ENCODE data around the gene FAHD2B. TPM values are rescaled to one million over a fixed set of nuclear protein-coding genes. Genes with fewer than 3 reads are reported as not detected.
"Not testable (repeated sequence)": the region's sequence is repeated elsewhere in the genome, so short reads cannot be mapped to it uniquely, and the experiment has no call there.

The FAHD2B gene, protein sequence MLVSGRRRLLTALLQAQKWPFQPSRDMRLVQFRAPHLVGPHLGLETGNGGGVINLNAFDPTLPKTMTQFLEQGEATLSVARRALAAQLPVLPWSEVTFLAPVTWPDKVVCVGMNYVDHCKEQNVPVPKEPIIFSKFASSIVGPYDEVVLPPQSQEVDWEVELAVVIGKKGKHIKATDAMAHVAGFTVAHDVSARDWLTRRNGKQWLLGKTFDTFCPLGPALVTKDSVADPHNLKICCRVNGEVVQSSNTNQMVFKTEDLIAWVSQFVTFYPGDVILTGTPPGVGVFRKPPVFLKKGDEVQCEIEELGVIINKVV
- 14.6 TPM for total RNA-seq (ENCODE audit: unreplicated experiment)
- long read RNA-seq, transcript FAHD2B-202 (9 exons, 1,388 nt): major isoform, 5 of 13 reads
- long read RNA-seq, partial matches to known transcripts: 2 of 13 reads
- long read RNA-seq, other reads (novel, unspliced or antisense): 6 of 13 reads

DNA sequence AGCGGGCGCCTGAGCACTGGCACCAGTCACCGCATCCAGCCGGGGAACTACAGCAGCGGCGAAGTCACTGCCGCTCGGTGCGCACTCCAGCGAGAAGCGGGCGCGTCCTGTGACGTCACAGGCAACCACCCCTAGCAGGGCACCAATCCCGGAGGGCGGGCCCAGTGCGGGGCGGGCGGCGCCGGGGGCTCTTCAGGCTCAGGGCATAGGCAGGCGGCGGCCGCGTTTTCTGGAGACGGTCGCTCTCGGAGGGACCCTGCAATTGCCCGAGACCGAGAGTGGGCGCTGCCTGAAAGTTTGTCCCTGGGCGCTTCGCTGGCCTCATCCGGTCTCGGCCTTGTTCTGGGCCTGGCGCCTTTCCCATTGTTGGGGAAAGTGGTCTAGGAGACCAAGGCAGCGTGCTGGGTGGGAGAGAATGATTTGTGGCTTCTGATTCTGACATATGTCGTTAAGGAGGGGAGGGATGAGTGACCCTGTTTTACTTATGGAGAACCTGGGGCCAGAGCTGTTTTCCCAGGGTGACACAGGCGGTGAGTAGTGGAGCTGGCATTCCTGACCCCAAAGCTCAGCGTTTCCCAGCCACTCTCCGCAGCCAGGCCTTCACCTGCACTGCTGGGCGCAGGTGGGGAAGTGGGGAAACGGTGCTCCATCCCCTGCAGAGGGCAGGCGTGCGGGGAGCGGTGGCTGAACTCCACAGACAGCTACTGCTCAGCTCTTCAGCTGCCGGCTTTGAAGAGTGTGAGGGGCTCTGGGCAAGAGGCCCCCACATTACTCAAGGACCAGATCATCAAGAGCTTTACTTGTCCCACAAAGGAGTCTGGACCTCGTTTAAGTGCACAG is at the start of gene FAHD2B:
Gene FAHD2B, minus strand, starts transcription at position 111 of the 840 bp plus-strand sequence. CDS start 3,176 bp downstream, outside the sequence.
- DNase-seq (ENCODE audit: low spot score): peak; percentile 63
- not testable (repeated sequence) for H3K27me3 Mint-ChIP-seq (ENCODE audit: unreplicated experiment); H3K4me1 Mint-ChIP-seq (ENCODE audit: unreplicated experiment); H3K9me3 Mint-ChIP-seq (ENCODE audit: unreplicated experiment); H3K36me3 Mint-ChIP-seq (ENCODE audit: low read depth, unreplicated experiment)
- Mint-ChIP-seq H3K4me3 (ENCODE audit: unreplicated experiment) (peak within 1 kb of the TSS; percentile 85), H3K27ac (ENCODE audit: unreplicated experiment) (peak within 1 kb of the TSS; percentile 24)

- H3K27ac Mint-ChIP-seq (ENCODE audit: unreplicated experiment); H3K9me3 Mint-ChIP-seq (ENCODE audit: unreplicated experiment); H3K36me3 Mint-ChIP-seq (ENCODE audit: low read depth, unreplicated experiment); DNase-seq (ENCODE audit: low spot score); H3K27me3 Mint-ChIP-seq (ENCODE audit: unreplicated experiment); H3K4me3 Mint-ChIP-seq (ENCODE audit: unreplicated experiment); H3K4me1 Mint-ChIP-seq (ENCODE audit: unreplicated experiment): not testable (repeated sequence)
Measured at GRCh38 chr2:97144016-97144415, 49.3 kb upstream of the FAHD2B start.

DNA sequence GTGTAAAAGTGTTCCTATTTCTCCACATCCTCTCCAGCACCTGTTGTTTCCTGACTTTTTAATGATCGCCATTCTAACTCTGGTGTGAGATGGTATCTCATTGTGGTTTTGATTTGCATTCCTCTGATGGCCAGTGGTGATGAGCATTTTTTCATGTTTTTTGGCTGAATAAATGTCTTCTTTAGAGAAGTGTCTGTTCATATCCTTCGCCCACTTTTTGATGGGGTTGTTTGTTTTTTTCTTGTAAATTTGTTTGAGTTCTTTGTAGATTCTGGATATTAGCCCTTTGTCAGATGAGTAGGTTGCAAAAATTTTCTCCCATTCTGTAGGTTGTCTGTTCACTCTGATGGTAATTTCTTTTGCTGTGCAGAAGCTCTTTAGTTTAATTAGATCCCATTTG is 34.4 kb upstream of the FAHD2B start:
- peaks cover 13% of the 10 kb centered on the region for H3K36me3 Mint-ChIP-seq (ENCODE audit: low read depth, unreplicated experiment)
- H3K27me3 Mint-ChIP-seq (ENCODE audit: unreplicated experiment); H3K27ac Mint-ChIP-seq (ENCODE audit: unreplicated experiment); H3K4me1 Mint-ChIP-seq (ENCODE audit: unreplicated experiment); H3K9me3 Mint-ChIP-seq (ENCODE audit: unreplicated experiment); DNase-seq (ENCODE audit: low spot score); H3K4me3 Mint-ChIP-seq (ENCODE audit: unreplicated experiment): not testable (repeated sequence)

GRCh38 chr2:97113882-97114255 is 19.2 kb upstream of the FAHD2B start:
- not testable (repeated sequence) for H3K9me3 Mint-ChIP-seq (ENCODE audit: unreplicated experiment); H3K36me3 Mint-ChIP-seq (ENCODE audit: low read depth, unreplicated experiment); H3K27ac Mint-ChIP-seq (ENCODE audit: unreplicated experiment); DNase-seq (ENCODE audit: low spot score); H3K4me1 Mint-ChIP-seq (ENCODE audit: unreplicated experiment); H3K27me3 Mint-ChIP-seq (ENCODE audit: unreplicated experiment)
- H3K4me3 Mint-ChIP-seq (ENCODE audit: unreplicated experiment): peak overlapping the region; percentile 99

- peak; percentile 78 for DNase-seq (ENCODE audit: low spot score)
- H3K27me3 Mint-ChIP-seq (ENCODE audit: unreplicated experiment); H3K4me1 Mint-ChIP-seq (ENCODE audit: unreplicated experiment); H3K9me3 Mint-ChIP-seq (ENCODE audit: unreplicated experiment); H3K36me3 Mint-ChIP-seq (ENCODE audit: low read depth, unreplicated experiment): not testable (repeated sequence)
- peak within 1 kb of the TSS; percentile 36 for H3K27ac Mint-ChIP-seq (ENCODE audit: unreplicated experiment)
- peak within 1 kb of the TSS; percentile 99 for H3K4me3 Mint-ChIP-seq (ENCODE audit: unreplicated experiment)
Measured at GRCh38 chr2:97113050-97113881, 18.6 kb upstream of the FAHD2B start, which contains the start of gene ANKRD36. ANKRD36 (plus strand) TSS chr2:97113153; CDS start chr2:97113740, 587 bp downstream.

DNA sequence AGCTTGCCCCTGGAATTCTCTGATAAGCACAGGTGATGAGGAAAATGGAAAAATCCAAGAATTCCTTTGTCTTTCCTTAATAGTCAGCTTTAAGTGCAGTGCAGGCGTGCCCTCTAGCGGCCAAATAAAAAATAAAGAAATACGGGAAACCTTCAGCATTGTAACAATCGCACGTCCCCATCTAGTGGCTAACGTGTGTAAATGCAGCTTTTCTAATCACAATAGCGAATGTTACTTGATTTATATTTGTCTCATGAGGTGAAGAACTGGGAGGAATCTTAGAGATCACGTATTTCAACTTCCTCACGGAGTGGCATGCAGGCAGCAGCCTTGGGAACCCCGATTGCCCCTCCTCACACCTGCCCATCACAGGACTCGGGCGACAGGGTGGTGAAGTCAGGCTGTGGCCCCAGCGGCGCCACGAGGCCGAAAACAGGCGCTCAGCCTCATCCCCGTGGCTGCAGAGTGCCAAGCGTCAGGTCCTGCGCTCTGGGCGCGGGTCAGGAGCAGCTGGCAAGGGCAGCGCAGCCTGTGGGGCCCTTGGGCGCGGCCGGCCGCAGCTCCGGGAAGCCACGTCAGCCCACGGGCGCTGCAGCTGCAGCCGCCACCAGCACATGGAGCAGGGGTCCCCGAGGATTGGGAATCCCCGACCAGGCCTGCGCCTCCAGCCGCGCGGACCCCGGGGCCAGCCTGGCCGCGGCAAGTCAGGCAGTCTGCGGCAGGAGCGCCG is 17.8 kb upstream of the FAHD2B start:
- H3K27me3 Mint-ChIP-seq (ENCODE audit: unreplicated experiment); H3K9me3 Mint-ChIP-seq (ENCODE audit: unreplicated experiment); H3K36me3 Mint-ChIP-seq (ENCODE audit: low read depth, unreplicated experiment); H3K4me1 Mint-ChIP-seq (ENCODE audit: unreplicated experiment): not testable (repeated sequence)
- Mint-ChIP-seq H3K4me3 (ENCODE audit: unreplicated experiment) (peak overlapping the region; percentile 92), H3K27ac (ENCODE audit: unreplicated experiment) (peak overlapping the region; percentile 36)
- peak; percentile 74 for DNase-seq (ENCODE audit: low spot score)
- peak; percentile 99 for TF ChIP-seq CTCF (IDR thresholded peaks at IDR 0.05; ENCODE audit: unreplicated experiment)

DNA sequence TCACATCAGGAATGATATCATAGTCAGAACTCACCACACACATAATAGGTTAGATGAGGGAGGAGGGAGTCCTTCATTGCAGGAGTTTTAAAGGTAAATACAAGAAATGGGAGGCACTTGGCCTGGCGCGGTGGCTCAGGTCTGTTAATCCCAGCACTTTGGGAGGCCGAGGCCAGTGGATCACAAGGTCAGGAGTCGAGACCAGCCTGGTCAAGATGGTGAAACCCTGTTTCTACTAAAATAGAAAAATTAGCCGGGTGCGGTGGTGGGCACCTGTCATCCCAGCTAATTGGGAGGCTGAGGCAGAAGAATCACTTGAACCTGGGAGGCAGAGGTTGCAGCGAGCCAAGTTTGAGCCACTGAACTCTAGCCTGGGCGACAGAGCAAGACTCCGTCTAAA is 16.6 kb upstream of the FAHD2B start:
- H3K4me3 Mint-ChIP-seq (ENCODE audit: unreplicated experiment); DNase-seq (ENCODE audit: low spot score); H3K36me3 Mint-ChIP-seq (ENCODE audit: low read depth, unreplicated experiment); H3K27ac Mint-ChIP-seq (ENCODE audit: unreplicated experiment); H3K9me3 Mint-ChIP-seq (ENCODE audit: unreplicated experiment); H3K4me1 Mint-ChIP-seq (ENCODE audit: unreplicated experiment); H3K27me3 Mint-ChIP-seq (ENCODE audit: unreplicated experiment): not testable (repeated sequence)

- not testable (repeated sequence) for H3K9me3 Mint-ChIP-seq (ENCODE audit: unreplicated experiment); H3K36me3 Mint-ChIP-seq (ENCODE audit: low read depth, unreplicated experiment); DNase-seq (ENCODE audit: low spot score); H3K4me3 Mint-ChIP-seq (ENCODE audit: unreplicated experiment); H3K27ac Mint-ChIP-seq (ENCODE audit: unreplicated experiment); H3K4me1 Mint-ChIP-seq (ENCODE audit: unreplicated experiment); H3K27me3 Mint-ChIP-seq (ENCODE audit: unreplicated experiment)
Measured at GRCh38 chr2:97106878-97107277, 12.2 kb upstream of the FAHD2B start.

DNA sequence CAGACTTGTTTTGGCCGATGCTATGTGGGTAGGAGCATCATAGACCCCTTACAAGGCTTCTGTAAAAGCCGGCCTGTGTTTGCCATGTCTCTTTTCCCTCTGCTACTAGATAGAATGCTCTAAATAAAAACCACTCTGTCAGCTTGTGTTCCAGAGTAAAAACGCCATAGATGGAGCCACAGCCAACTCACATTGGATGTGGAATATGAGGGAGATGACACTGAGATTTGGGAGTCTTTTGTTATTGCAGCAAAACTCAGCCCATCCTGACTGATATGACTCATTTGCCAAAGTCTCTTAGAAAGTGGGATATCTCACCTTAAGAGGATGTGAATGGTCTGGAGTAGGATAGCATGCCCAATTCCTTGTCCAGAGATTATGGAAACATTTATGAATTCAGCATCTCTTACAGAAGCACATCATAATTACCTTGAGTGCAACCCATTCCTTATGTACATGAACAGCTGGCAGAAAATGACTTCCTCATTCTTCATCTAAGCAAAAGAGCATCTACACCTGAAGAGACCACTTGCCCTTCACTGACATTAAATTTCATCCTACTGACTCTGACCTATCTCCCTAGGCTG is 4.2 kb upstream of the FAHD2B start:
- not testable (repeated sequence) for H3K4me1 Mint-ChIP-seq (ENCODE audit: unreplicated experiment); H3K27ac Mint-ChIP-seq (ENCODE audit: unreplicated experiment); H3K36me3 Mint-ChIP-seq (ENCODE audit: low read depth, unreplicated experiment); DNase-seq (ENCODE audit: low spot score); H3K9me3 Mint-ChIP-seq (ENCODE audit: unreplicated experiment); H3K27me3 Mint-ChIP-seq (ENCODE audit: unreplicated experiment); H3K4me3 Mint-ChIP-seq (ENCODE audit: unreplicated experiment)
